IMR-90 (cell line): Measurements from ENCODE around the gene LY86. TPM values are rescaled to one million over a fixed set of nuclear protein-coding genes. Genes with fewer than 3 reads are reported as not detected.

ENCODE experiments used
- ATAC-seq: fragments of 200-7000 bp; cut with Tn5 transposase; 2 replicates; pipeline ENCODE4 v1.9.1; 2020; ENCODE audit warnings: low read depth, mild to moderate bottlenecking, moderate library complexity
- BruUV-seq: library from RNA; stranded (reverse); fragments of 400-500 nt; replicated peaks from 2 replicates; lab custom pipeline; 2021; lab: Mats Ljungman, UMichigan
- CTCF ChIA-PET: fragments of 300-600 bp; formaldehyde crosslinking; extraction: SDS; loops from one replicate; lab custom pipeline; 2021; ENCODE audit warnings: antibody characterized with exemption; lab: Yijun Ruan, JAX
- POLR2A ChIA-PET: fragments of 300-600 bp; sonication (Branson Sonifier 250); formaldehyde crosslinking; loops from one replicate; lab custom pipeline; 2022; ENCODE audit warnings: antibody characterized with exemption; ENCODE audit not compliant: unreplicated experiment; lab: Charles Lee
- DNase-seq: peaks from one replicate; pipeline ENCODE4 v3.0.0; 2013
- H2AFZ ChIP-seq: replicated peaks from 2 replicates; pipeline ENCODE3; 2013; ENCODE audit warnings: low read length, mild to moderate bottlenecking; ENCODE audit not compliant: poor library complexity
- H2AK5ac ChIP-seq: 2 replicates; pipeline ENCODE4 v1.6.1; 2013; ENCODE audit warnings: low read depth, low read length, inconsistent platforms
- H2AK9ac ChIP-seq: replicated peaks from 2 replicates; pipeline ENCODE3; 2013; ENCODE audit warnings: mild to moderate bottlenecking, low read depth, low read length, moderate library complexity; ENCODE audit not compliant: poor library complexity
- H2BK120ac ChIP-seq: 2 replicates; pipeline ENCODE4 v1.6.1; 2013; ENCODE audit warnings: low read depth, low read length, inconsistent platforms
- H2BK15ac ChIP-seq: 3 replicates; pipeline ENCODE4 v1.6.1; 2013; ENCODE audit warnings: low read depth, low read length, inconsistent platforms
- H2BK20ac ChIP-seq: 2 replicates; pipeline ENCODE4 v1.6.1; 2013; ENCODE audit warnings: low read depth, mild to moderate bottlenecking, inconsistent platforms, low read length, moderate library complexity
- H2BK5ac ChIP-seq: 2 replicates; pipeline ENCODE4 v1.6.1; 2013; ENCODE audit warnings: mild to moderate bottlenecking, low read depth, low read length, inconsistent platforms; ENCODE audit not compliant: poor library complexity, severe bottlenecking
- H3K14ac ChIP-seq: replicated peaks from 2 replicates; pipeline ENCODE4 v1.6.1; 2013; ENCODE audit warnings: low read depth, low read length, inconsistent platforms
- H3K18ac ChIP-seq: 2 replicates; pipeline ENCODE4 v1.6.1; 2013; ENCODE audit warnings: low read depth, low read length, control low read depth
- H3K23ac ChIP-seq: 2 replicates; pipeline ENCODE4 v1.6.1; 2013; ENCODE audit warnings: low read depth, low read length, inconsistent platforms
- H3K27ac ChIP-seq: 2 replicates; pipeline ENCODE4 v1.5.1; 2013; ENCODE audit warnings: mild to moderate bottlenecking, control low read depth, low read length; ENCODE audit not compliant: insufficient read depth
- H3K27me3 ChIP-seq: 2 replicates; pipeline ENCODE4 v1.6.1; 2013; ENCODE audit warnings: low read length; ENCODE audit not compliant: control insufficient read depth, insufficient read depth
- H3K36me3 ChIP-seq: 2 replicates; pipeline ENCODE4 v1.6.1; 2013; ENCODE audit warnings: low read length, mixed read lengths; ENCODE audit not compliant: control insufficient read depth, insufficient read depth
- H3K4ac ChIP-seq: 2 replicates; pipeline ENCODE4 v1.6.1; 2013; ENCODE audit warnings: low read depth, low read length, inconsistent platforms
- H3K4me1 ChIP-seq: 2 replicates; pipeline ENCODE4 v1.6.1; 2013; ENCODE audit warnings: low read length, mixed read lengths; ENCODE audit not compliant: control insufficient read depth, insufficient read depth
- H3K4me2 ChIP-seq: 2 replicates; pipeline ENCODE4 v1.6.1; 2013; ENCODE audit warnings: low read depth, mild to moderate bottlenecking, control low read depth, low read length, moderate library complexity
- H3K4me3 ChIP-seq: 2 replicates; pipeline ENCODE4 v1.5.1; 2013; ENCODE audit warnings: low read depth, mild to moderate bottlenecking, control low read depth, low read length, moderate library complexity; ENCODE audit not compliant: insufficient read depth
- H3K56ac ChIP-seq: 2 replicates; pipeline ENCODE4 v1.6.1; 2013; ENCODE audit warnings: low read length, inconsistent platforms; ENCODE audit not compliant: insufficient read depth; ENCODE audit errors: extremely low read depth
- H3K79me1 ChIP-seq, 2 experiments: 2 replicates each; pipeline ENCODE4 v1.6.1; 2013; ENCODE audit warnings: low read length in 2 of 2, inconsistent platforms in 1 of 2, low read depth in 1 of 2
- H3K9ac ChIP-seq: 2 replicates; pipeline ENCODE4 v1.6.1; 2013; ENCODE audit warnings: low read depth, low read length, control low read depth
- H3K9me1 ChIP-seq: 2 replicates; pipeline ENCODE4 v1.6.1; 2013; ENCODE audit warnings: low read length, inconsistent platforms; ENCODE audit not compliant: insufficient read depth
- H3K9me3 ChIP-seq: 2 replicates; pipeline ENCODE4 v1.6.1; 2013; ENCODE audit warnings: low read length; ENCODE audit not compliant: control insufficient read depth, insufficient read depth
- H4K20me1 ChIP-seq: 2 replicates; pipeline ENCODE4 v1.6.1; 2013; ENCODE audit warnings: low read length, inconsistent platforms; ENCODE audit not compliant: insufficient read depth
- H4K5ac ChIP-seq: 2 replicates; pipeline ENCODE4 v1.6.1; 2013; ENCODE audit warnings: mild to moderate bottlenecking, low read depth, low read length, control low read depth
- H4K8ac ChIP-seq, 2 experiments: 2 replicates each; pipeline ENCODE4 v1.6.1; 2013; ENCODE audit warnings: low read depth in 2 of 2, low read length in 2 of 2, control low read depth in 1 of 2, inconsistent platforms in 1 of 2
- H4K91ac ChIP-seq: 2 replicates; pipeline ENCODE4 v1.6.1; 2013; ENCODE audit warnings: low read depth, low read length, inconsistent platforms; ENCODE audit not compliant: insufficient read depth
- CEBPB ChIP-seq: IDR thresholded peaks from 2 replicates; pipeline ENCODE4 v1.6.1; 2012; ENCODE audit warnings: low read depth, low read length, improper control_type of control experiment
- CHD1 ChIP-seq: IDR thresholded peaks from 2 replicates; pipeline ENCODE4 v1.6.1; 2012; ENCODE audit warnings: low read depth, low read length, improper control_type of control experiment
- MXI1 ChIP-seq: IDR thresholded peaks from 2 replicates; pipeline ENCODE4 v1.6.1; 2012; ENCODE audit warnings: low read depth, mild to moderate bottlenecking, low read length, moderate library complexity, borderline replicate concordance
- RAD21 ChIP-seq: IDR thresholded peaks from 2 replicates; pipeline ENCODE4 v1.6.1; 2012; ENCODE audit warnings: low read length, improper control_type of control experiment
- SMC3 ChIP-seq: fragments of 150-350 bp; IDR thresholded peaks from 2 replicates; pipeline ENCODE4 v1.6.1; 2016; ENCODE audit warnings: low read depth, mild to moderate bottlenecking, antibody characterized with exemption, low read length, moderate library complexity
- WGBS, 2 experiments: methylation state at CpG; one replicate each; pipeline versions ENCODE4 v1.1.5 to v1.1.7; 2013; ENCODE audit warnings: missing lambda C conversion rate in 2 of 2; ENCODE audit not compliant: insufficient read length in 1 of 2; ENCODE audit errors: extremely low coverage in 2 of 2; 5-methylcytosine and 5-hydroxymethylcytosine counted together
- dilution Hi-C: fragments of 300-500 bp; cut with HindIII; formaldehyde crosslinking; loops from one replicate; pipeline ENCODE4 v1.14.3; 2018; ENCODE audit warnings: low sequenced_read_pairs; ENCODE audit not compliant: unreplicated experiment
- in situ Hi-C: fragments of 300-500 bp; cut with MboI; formaldehyde crosslinking; loops from 3 replicates; pipeline ENCODE4 v1.14.3; 2019; ENCODE audit warnings: low sequenced_read_pairs, inconsistent platforms, mixed read lengths
- intact Hi-C: fragments of 100-400 bp; cut with micrococcal nuclease; formaldehyde crosslinking; loops from 2 replicates; pipeline ENCODE4 v1.10.0; 2022
- polyA plus RNA-seq, 3 experiments: library from polyadenylated mRNA; depleted of rRNA; stranded (reverse); fragments of >200 nt; gene quantifications; 2 replicates each; pipeline ENCODE4 v1.2.3, GENCODE V29; 2012; ENCODE audit warnings: low replicate concordance in 1 of 3
- total RNA-seq: library from RNA; depleted of rRNA; stranded (reverse); fragments of >200 nt; gene quantifications from 2 replicates; pipeline ENCODE4 v1.2.3, GENCODE V29; 2012

LY86 gene
- total and polyA plus RNA-seq, 2 of the 4 experiments (the other 2 are of a cell fraction) = not detected

DNA sequence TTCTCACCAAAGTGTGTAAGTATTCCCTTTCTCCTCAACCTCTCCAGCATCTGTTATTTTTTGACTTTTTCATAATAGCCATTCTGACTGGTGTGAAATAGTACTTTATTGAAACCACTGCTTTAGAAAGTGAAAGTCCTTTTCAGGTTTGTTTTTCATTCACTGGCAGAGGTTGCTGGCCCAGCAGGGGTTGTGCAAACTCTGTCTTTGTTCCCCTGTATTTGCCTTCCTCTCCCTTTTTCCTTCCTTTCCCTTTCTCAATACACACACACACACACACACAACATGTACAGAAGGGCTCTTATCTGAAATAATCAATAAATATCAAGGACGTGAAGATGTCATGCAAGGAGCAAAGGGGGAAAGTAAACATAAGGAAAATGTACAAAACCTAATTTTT is 99.8 kb downstream of the LY86 start:
- ATAC-seq = no peak
- in situ Hi-C loops (loop anchor here (25.0 kb wide), 1 partner anchor 924 kb away; no protein-coding TSS in a partner anchor), dilution Hi-C loops (no loop called here), intact Hi-C loops (no loop called here)
- ChIA-PET CTCF (no interaction called here), POLR2A (no interaction called here)
- H4K8ac ChIP-seq = no peak overlapping the region
- H4K91ac ChIP-seq = no peak overlapping the region
- H3K18ac ChIP-seq = no peak overlapping the region
- TF ChIP-seq CHD1 (no peak), MXI1 (no peak), CEBPB (no peak), RAD21 (no peak), SMC3 (no peak)
- no peaks in the 10 kb centered on the region for H3K9me3 ChIP-seq
- H3K27me3 ChIP-seq = peaks cover 8% of the 10 kb centered on the region
- H3K9me1 ChIP-seq = no peaks in the 10 kb centered on the region
- no peak for DNase-seq
- H2AK5ac ChIP-seq = no peak overlapping the region
- no CpG with 5 or more reads among the region's 1 CpG for WGBS, 2 experiments
- no peak overlapping the region for H2BK15ac ChIP-seq
- H3K79me1 ChIP-seq = no peaks in the 10 kb centered on the region
- no peak overlapping the region for H4K5ac ChIP-seq
- no peak overlapping the region for H2BK20ac ChIP-seq
- H3K56ac ChIP-seq = no peak overlapping the region
- no peak overlapping the region for H3K23ac ChIP-seq
- no peak overlapping the region for H3K9ac ChIP-seq
- no peak overlapping the region for H2AFZ ChIP-seq
- no peak overlapping the region for H2AK9ac ChIP-seq
- H3K4me2 ChIP-seq = no peak overlapping the region; the same call in 1 of the 2 replicates
- H3K36me3 ChIP-seq = no peaks in the 10 kb centered on the region
- H3K27ac ChIP-seq = no peak overlapping the region
- H4K20me1 ChIP-seq = no peaks in the 10 kb centered on the region
- H2BK120ac ChIP-seq = no peak overlapping the region
- no peak overlapping the region for H3K4ac ChIP-seq
- H3K4me1 ChIP-seq = peaks cover 2% of the 10 kb centered on the region; the same call in 1 of the 2 replicates
- no peak overlapping the region for H2BK5ac ChIP-seq
- no TSS peak for BruUV-seq
- H3K4me3 ChIP-seq = no peak overlapping the region
- no peak overlapping the region for H3K14ac ChIP-seq
